NOMO-1 treated with DMSO at 0.1 percent for 48 hours (cell line): ENCODE measurements around the gene BCL2L11.
A peak's percentile ranks its signal among the peaks of the same experiment; 100 is the strongest.

Experiments
- DNase-seq: peaks from one replicate; lab custom pipeline; 2025; ENCODE audit not compliant: unreplicated experiment; lab: John Stamatoyannopoulos, UW

Gene BCL2L11

DNA sequence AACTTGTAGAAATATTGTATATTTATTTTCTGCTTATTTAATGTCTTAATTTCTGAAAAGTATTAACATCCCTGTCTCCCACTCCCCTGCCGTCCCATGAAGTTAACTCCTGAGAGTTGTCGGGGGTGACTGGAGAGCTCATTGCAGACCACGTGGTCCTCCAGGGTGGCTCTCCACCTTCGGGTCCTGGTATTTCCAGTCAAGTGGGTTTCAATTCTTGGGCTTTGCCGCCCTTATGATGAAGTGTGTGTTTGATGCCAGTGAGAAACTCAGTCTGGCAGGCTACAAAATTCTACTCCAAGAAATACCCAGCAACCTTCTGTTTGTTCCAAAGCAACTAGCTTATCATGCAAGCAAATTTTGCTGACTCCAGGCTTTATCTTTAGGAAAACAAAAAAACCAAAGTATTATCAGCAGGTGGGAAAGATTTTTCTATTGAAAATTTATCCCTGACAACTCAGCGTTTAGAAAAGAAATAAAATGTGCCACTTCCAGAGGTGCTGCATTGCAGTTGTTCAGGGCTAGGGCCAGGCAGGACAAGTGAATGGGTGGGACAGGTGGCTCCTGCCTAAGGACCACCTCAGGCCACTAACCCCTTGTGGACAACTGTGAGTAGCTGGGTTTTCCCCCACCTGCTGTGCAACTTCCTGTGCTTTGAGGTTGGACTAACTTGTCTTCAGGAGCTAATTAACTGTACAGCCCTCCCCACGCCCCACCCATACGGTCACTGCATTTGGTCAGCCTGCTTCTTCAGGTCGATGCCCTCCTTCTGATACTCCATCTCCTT lies 46.6 kb downstream of the BCL2L11 start:
- no peak for DNase-seq

DNA sequence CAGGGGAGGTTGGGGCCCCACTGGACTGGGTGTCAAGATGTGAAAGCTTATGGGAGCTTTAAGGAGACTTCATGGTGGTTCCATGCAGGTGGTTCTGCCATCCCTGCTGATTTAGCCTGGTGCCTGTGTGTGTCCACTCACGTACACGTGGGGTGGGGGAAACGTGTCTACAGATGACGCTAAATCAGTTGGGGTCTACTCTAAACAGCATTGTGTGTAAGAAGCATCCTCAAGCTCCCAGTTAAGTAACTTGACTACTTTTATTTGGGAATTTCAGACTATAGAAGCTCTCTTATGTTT lies 47.1 kb downstream of the BCL2L11 start:
- no peak for DNase-seq

DNA sequence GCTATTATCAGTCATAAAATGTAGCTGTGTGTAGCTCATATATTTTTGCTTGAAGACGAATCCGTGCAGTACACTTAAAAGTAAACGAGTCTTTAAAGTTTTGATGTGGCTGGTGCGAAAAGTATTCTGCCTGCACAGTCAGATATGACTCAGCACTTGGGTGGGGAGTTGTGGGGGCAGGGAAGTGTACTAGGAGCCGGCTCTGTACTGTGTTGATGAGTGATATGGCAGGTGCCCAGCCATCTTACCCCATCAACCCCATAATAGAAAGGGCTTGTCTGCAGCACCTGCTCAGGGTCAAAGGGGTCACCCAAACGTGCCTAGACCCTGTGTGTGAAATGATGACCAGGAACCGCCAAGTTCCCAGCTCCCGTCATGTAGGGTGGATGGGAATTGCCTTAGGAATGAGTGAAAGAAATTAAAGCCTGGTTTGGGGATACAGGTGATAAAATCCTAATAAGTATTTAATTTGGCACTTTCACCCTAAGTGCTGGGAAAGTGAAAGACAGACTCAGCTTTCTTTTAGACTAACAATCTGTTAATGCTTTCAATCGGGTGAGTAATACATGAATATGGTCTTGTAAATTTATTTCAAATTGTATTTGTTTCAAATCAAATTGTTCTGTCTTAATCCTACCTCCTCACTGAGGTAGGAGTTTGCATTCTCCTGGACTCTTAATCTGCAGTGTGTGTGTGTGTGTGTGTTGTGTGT lies 48.0 kb downstream of the BCL2L11 start:
- DNase-seq: no peak

DNA sequence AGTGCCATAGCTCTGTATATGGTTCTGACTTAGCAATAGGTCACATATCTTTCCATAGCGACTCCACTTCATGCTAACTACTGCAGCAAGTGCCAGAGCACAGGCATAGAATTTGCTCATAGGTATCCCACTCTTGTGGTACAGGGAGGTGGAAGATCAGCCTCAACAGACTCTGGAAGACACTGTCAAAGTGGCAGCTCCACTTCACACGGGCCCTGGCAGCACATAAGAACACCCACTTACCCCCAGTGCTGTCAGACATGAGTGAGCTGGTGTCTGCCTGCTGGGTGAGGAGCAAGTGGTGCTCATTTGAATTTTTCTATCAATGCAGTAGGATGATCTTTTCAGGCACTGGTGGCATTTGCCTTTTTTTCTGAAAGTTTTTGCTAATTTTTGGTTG lies 48.6 kb downstream of the BCL2L11 start:
- no peak for DNase-seq

DNA sequence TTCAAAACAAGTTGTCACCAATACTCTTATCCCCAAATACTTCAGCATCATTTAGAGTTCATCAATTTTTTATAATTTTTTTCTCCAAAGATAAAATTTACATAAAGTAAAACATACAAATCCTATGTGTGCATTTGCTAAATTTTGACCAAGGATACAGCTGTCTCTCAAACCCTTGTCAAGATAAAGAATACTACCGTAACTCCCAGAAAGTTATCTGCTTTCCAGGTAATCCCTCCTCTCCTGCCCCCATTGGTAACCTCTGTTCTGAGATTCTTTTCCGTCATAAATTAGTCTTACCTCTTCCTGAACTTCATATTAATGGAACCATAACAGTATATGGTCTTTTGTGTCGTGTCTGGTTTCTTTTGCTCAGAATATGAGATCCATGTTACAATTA lies 49.2 kb downstream of the BCL2L11 start:
- DNase-seq: no peak

DNA sequence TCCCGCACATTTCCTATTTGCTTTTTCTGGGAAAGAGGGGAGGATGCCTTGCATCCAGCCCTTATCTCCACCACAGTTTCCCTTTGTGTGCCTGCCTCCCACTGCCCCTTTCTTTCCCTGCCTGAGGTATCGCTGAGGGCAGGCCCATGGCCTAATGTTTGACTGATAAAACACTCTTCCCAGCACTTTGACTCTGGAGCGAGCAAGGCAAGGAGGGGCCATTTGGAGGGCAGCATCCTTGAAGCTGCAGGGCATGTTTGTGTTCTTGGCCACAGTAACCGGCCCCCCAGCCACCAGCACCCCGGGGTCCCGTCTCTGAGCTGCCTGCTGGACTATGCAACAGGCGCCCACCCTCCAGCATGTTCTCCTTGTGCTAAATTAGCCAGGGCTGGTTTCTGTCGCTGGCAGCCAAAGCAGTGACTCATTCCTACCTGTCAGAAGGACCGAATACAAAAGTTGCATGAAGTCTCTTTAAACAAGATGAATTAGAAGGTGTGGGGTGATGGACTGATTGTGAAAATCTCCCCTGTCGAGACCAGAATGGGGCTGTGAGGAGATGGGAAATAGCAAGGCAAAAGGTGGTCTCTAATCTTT lies 50.7 kb downstream of the BCL2L11 start:
- no peak for DNase-seq

DNA sequence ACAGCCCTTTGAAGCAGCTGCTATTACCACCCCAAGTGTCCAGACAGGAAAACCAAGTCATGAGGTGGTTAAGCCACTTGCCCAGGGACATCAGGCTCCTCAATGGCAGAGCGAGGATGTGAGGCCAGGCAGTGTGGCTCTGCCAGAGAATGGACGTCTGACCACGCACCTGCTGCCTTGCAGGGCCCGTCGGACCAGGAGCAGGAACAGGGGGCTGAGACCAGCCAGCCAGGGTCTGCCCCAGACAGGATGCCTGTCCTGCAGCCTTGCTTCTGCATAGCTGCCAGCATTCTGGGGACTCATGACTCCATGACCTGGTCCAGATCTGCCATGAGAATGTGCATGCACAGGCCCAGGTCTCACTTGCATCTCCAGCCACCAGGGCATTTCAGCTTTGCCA lies 52.0 kb downstream of the BCL2L11 start:
- no peak for DNase-seq

DNA sequence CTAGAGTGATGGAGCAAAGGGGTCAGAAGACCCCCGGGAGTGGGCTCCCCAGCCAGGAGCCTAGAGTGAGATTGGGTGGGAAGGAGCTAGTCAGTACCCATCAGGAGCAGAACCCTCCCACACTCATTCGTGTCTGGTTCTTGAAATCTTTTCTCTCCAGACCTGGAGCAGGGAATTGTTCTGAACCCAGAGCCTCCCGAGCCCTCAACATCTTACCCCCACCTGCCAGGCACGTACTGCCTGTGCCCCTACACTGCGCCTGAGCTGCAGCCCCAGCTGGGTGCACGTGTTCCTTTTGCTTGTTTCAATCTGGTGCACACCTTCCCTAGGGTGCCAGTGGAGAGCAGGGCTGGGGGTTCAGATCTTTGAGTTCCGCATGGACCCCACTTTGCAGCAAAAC lies 52.6 kb downstream of the BCL2L11 start:
- no peak for DNase-seq

DNA sequence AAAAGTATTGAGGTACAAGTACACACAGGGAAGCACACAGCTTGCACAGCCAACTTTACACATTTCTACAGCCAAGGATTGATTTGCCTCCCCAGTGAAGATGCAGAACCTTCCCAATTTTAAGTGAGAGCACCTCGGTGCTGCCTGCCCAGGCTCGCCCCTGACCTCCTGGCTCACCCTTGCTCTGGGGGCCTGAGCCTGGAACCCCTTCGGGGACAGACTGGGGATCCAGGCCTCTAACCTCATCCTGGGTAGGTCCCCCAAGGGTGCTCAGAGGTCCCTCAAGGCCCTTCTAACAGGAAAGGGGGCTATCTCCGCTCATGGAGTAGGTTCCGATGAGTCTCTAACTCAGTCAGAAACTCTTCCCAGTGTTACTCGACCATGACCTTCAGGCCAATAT lies 53.1 kb downstream of the BCL2L11 start:
- DNase-seq: no peak

DNA sequence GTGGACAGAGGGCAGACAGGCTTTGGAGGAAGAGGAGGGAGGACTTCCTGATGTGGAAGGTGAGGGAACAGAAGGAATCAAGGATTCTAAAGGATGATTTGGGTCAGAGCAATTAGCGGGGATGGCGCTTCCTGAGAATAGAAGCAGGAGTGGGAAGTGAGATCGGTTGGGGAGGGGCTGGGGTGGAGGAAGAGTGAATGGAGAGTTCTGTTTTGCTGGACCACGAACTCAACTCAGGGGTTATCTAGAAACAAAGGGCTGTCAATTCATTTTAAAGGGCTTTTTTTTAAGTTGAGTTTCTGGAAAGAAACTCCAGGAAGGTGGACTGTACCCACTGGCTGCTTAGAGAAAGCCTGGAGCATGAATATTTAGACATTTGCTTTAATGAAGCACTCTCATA lies 54.9 kb downstream of the BCL2L11 start:
- DNase-seq: no peak

DNA sequence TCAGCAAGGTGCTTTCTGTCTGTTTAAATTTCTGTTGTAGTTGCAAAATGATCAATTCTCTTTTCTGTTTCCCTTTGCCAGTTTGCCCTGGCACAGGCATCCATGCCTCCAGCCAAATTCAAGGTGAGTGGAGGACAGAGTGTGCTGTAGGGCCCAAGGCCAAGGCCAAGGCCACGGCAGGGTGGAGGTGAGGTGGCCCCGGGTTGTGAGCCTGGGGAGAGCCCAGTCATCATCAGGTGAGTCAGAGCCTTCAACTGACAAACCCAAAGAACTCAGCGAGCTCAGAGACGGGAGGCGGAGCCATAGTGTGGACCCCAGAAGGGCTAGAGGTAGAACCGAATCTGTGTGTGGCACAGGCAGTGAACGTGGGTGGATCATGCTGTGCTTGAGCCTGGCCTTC lies 55.7 kb downstream of the BCL2L11 start:
- DNase-seq: no peak

DNA sequence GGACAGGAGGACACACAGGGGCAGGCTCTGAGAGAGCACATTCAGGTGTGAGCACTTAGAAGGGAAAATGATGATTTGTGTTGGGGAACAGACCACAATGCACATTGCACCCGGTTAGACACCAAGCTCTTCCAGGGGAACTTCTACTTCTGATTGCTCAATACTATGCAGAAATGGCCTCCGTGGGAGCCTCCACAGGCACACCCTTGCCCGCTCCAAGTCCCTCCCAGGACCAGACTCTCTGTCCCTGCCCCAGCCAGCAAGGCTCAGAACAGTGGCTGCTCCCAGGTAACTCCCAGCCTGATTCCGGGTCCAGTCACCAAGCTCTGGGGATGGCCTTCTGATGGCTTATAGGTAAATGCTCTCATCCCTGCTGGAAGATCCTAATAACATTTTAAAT lies 56.2 kb downstream of the BCL2L11 start:
- peak; percentile 9 for DNase-seq

DNA sequence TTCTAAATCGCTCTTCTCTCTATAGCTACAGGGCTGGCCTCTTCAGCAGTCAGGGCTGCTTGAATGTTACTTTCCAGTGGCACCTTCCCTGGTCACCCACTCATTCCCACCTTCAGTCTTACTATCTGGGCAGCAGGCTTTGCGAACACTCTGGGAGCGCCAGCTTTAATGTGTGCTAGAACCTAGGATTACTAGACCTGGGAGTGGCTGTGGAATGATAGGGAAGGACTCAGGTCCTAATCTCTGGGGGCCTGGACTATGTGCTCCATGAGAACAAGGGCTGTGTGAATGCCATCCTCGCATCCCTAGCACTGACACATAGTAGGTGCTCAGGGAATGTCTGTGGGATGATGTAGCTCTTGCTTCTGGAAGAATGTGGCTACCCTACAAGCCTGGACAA lies 57.6 kb downstream of the BCL2L11 start:
- no peak for DNase-seq

DNA sequence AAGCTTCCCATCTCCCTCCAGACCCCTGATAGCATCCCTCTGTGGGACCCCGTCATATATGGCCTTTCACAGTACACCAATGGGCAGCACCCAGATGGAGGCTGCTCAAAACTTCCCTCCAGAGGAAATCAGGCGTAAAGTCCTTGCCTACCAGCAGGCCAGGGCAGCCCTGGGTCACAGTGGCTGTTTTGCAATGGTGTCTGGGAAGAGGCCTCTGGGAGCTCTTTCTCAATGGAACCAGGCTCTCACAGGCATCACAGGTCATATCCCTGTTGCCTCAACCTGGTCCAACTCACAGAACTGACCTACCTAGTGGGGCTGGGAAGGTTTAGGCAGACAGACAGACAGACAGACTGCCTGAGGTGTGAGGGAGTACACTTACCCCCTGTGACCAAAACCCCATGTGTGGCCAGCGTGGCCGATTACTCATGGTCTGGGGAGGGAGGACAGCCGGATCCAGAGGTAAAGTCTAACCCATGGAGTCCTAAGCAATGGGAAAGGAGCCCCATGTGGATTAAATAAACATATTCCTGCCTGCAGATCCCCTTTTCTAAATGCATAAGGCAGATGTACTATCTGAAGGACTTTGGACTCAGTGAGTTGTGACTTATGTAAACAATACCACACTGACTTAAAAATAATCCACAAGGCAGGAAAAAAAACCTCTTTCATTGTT lies 58.2 kb downstream of the BCL2L11 start:
- no peak for DNase-seq

DNA sequence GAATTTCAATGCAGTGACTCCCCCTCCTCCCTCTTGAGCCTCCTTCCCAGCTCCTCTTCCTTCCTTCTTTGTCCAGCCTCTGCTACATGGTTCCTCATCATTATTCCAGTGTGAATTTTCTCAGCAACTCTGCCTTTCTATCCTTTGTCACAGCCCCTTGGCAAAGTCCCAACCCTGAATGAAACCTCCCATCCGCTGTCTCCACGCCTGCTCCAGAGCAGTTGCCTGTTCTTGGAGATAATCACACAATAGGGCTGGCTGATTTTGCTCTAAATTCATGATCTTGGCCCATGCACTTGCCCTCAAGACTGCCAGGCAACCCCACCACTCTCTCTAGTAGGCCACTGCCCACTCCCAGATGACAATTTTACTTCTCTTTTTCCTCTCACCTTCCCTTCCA lies 61.4 kb downstream of the BCL2L11 start:
- DNase-seq: no peak

DNA sequence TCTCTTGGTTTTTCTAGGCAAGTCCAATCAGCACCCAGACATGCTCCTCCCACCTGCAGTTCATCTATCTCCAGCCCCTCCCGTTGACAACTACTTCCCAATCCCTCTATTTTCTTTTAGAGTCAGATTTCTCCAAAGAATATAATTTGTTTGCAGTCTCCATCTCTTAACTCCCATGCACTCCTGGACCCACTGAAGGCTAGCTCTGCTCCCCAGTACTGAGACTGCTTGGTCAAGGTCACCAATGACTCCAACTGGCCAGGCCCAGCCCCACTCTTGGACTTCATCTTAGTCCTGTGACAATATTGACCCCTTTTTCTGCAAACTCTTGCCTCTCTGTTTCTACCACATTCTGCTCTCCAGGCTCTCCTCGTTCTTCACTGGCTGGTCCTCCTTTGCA lies 62.0 kb downstream of the BCL2L11 start:
- no peak for DNase-seq

DNA sequence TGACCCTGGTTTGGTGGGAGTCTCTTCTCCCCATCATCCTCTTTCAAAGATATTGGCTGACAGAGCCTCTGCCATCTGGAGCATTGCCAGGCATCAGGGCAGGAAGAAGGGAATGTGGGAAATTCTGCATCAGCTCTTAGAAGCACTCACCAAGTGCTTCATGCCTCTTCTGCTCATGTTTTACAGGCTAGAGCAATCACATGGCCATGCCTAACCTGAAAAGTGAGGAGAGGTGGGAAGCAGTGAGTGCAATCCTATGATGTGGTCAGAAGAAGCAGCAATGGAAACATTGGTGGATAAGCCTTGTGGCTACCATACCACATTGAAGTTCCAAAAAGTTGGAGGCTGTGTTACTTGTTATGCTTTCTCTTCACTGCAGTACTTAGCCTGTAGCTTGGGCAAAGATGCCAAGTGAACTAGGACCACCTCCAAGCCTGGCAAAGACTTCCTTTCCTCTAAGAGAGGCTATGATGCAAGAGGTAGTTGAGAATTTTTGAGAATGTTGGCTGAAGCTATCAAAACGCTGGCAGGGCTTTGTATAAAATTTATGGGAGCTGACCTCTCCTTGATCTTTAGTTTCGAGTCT lies 64.1 kb downstream of the BCL2L11 start:
- no peak for DNase-seq

DNA sequence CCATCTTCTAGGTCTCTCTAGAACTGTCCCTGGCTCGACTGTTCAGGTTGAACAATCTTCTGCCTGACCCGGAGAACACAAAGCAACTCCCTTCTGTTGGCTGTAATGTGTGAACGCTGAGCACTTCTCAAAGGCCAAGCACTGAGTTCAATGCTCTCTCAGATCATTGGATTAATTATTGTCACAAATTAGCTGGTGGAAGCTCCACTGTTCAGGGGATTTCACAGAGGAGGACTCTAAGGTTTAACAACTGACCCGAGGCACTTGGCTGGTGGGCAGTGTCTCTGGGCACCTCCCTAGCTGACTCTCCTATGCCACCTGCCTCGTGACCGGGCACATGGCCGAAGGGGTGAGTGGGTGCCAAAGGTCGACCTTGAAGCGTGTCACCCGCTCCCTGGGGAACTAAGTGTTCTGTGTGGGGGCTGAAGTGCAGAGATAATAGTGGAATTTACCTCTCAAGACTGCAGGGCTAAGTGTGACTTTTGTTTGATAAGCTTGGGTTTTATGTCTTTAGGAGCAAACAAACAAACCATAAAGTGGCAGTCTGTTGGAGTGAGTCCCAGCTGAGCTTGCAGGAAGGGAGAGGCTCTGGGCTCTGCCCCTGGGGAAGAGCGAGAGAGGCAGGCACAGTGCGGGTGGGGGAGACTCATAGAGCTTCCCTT lies 64.8 kb downstream of the BCL2L11 start:
- DNase-seq: no peak

DNA sequence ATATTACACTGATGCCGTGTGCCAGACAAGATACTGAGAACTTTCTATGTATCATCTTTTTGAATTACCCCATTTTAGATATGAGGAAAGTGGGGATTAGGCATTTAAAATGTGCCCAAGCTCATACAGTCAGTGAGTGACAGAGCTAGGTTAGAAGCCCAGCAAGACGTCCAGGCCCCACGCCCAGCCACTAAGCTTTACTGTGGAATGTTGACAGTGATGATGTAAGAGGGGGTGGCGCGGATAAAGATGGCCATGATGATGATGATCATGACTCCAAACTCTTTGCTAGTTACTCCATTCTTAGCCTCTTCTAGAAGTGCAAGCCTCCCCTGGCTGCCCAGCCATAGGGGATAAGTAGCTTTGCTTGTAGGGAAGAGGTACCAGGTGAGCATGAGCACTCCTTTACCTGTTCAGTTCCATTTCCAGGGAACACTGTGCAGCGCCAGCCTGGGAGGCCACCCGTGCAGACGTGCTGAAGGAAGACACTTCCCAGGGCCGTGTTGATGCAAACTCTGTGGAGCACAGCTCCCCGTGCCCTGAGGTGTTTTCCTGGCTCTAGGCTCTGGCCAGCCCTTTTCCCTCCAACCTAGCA lies 65.5 kb downstream of the BCL2L11 start:
- DNase-seq: no peak

DNA sequence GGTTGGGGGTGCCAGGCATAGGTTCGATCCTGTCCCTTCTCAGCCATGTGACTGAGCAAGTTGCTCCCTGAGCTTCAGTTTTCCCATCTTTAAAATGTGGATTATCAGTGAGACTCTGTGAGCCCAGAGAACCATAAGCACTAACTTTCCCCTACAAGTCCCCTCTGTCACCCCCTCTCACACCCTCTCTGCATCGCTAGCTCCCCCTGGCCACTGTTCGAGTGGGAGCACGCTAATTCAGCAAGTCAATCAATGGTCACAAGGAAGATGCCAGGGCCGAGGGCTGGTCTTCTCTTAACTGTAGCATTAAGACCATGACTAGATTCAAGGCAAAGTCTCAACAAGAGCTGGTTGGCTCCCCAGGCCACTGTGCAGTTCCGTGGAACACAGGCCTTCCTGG lies 66.2 kb downstream of the BCL2L11 start:
- DNase-seq: no peak

DNA sequence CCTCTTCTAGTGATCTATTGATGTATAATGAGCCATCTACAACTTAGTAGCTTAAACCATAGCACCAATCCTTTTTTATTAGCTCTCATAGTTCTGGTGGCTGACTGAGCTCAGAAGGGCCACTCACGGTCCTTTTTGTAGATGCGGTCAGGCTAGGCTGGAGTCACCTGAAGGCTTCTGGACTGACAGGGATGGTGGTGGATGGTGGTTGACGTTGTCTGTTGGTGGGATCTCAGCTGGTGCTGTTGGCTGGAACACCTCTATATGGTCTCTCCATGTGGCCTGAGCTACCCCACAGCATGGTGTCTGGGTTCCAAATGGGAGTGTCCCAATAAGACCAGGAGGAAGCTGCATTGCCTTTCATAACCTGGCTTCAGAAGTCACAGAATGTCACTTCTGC lies 68.0 kb downstream of the BCL2L11 start:
- DNase-seq: no peak
